HG03097 (cell line): ENCODE data around the gene ST6GALNAC5.

ENCODE experiments used
- ATAC-seq: cut with Tn5 transposase; IDR thresholded peaks from one replicate; pipeline ENCODE4 v1.9.1; 2021; ENCODE audit not compliant: unreplicated experiment, low FRiP score

ST6GALNAC5 gene

DNA sequence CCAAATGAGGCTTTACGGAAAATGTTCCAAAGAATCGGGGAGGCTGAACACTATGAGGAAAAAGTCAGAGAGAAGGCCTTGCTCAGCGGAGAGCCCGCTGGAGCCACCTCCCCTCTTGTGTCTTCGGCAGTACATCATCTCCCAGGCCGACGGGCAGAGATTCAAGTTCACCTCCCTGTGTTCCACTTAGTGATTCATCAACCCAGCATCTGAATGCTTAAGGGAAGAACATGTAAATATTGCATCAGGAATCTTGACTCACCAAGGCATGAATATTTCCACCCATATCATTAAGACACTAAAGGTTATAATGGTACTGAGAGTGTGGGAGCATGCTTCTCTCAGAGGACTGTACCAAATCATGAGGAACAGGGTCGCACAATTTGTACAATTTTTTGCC lies 172.5 kb downstream of the ST6GALNAC5 start:
- no peak for ATAC-seq

DNA sequence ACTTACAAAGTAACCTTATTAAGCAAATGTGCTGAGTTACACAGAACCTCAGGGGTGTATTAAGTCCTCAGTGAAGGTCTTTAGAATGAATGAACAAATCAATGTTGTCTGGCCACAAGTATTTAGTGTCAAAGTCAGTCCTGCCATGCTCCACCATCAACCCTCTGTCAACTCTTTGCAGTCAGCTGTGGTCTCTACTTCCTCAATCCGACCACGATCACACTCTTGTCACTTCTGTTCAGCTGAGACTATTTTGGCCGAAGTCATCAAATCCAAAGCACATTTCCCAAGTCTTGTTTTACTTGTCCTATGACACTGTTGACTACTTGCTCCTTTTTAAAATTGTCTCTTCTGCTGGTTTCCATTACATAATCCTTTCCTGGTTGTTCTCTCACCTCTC lies 173.5 kb downstream of the ST6GALNAC5 start:
- no peak for ATAC-seq

DNA sequence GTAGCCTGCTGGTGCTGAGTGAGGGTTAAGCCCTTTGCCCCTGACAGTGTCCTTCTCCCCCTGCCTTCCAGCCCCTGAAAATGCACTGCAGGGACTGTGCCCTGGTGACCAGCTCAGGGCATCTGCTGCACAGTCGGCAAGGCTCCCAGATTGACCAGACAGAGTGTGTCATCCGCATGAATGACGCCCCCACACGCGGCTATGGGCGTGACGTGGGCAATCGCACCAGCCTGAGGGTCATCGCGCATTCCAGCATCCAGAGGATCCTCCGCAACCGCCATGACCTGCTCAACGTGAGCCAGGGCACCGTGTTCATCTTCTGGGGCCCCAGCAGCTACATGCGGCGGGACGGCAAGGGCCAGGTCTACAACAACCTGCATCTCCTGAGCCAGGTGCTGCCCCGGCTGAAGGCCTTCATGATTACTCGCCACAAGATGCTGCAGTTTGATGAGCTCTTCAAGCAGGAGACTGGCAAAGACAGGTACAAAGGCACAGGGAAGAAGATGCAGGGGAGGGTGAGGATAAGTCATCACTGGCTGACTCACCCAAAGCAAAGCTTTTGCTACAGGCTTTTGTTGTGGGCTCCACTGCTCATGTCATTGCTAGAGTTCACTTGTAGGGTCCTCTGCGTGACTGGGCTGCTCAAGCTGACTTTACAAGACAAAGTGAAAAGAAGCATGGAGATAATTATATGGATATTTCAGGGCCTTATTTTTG lies 177.0 kb downstream of the ST6GALNAC5 start:
- ATAC-seq = no peak

DNA sequence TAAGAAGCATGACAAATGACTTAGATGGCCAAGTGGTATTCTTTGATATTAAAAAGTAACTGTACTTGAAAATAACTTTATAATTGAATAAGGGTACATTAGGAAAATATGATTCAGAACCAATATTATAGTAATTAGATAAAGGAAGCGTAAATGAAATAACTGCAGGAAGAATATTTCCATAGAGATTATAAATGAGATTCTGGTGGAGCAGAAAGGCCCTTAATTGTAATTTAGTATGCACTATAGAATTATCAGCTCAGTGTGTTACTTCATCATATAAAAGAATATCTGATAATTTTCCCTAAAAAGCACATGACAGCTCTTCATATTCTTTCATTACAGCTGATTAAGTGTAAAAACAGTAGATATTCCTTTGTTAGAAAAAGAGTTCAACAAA lies 180.3 kb downstream of the ST6GALNAC5 start:
- ATAC-seq = no peak

DNA sequence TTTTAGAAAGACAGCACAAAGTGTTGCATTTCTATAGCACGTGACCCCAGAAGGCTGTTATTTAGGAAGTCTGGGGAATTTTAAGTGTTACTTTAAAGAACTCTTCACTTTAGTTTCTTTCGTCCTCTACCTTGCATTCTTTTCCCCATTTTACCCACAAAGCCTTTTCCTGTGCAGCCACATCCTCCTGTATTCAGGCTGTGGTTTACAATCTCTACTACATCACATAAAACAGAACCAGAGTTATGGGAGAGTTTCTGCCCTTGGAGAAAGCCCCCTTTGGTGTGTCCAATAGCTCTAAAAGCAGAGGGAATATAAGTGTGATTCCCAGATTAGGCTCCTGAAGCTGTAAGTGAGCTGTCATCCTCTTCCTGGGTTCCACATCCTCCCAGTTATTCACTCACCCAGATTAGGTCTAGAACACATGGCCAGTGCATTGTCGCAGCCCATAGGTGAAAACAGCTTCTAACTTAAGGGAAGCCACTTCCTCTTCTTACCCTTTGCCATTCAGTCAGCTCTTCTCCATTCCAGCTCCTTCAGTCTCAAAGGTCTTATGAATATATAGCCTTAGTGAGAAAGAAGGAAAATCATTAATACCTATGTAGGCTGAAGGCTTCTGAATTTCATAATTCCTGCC lies 180.8 kb downstream of the ST6GALNAC5 start:
- no peak for ATAC-seq

- no peak for ATAC-seq
Observed at GRCh38 chr1:77048615-77049005, 181.3 kb downstream of the ST6GALNAC5 start.

GRCh38 chr1:77051425-77051824 lies 184.1 kb downstream of the ST6GALNAC5 start:
- no peak for ATAC-seq

DNA sequence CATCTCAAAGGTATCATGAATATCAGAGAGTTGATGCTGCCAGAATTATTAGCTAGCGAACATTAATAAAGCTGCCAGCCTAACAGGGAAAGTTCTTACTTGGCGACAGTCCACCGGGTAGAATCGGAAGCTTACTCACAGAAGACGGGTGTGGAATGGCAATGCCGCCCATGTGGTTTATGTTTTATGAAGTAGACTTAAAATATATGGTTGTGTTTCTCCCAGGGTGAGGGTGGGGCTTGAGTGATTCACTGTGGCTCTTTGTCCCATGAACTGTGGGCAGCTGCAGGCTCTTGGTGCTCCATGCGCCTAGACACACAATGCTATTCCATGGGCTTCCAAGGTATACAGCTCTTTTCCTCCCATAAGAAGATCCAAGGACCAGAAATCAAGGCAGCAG lies 189.2 kb downstream of the ST6GALNAC5 start:
- ATAC-seq = no peak

GRCh38 chr1:77057994-77058585 lies 190.8 kb downstream of the ST6GALNAC5 start:
- ATAC-seq = no peak

DNA sequence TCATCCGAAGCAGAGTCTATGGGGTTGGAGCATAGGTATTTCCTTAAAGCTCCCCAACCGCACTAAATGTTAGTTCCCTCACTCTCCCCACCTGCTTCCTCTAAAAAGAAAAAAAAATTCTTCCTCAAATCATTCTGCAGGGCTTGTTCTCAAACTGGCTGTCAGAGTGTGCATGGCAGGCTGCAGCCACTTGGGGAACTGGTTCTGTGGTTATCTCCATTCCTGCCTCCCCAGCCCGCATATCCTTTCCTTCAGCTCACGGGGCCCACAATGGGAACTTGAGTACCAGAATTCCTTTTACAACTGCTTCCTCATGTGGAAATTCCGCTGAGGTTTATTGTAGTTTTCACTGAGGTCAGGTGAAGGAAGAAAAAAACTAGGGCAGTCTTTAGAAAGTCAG lies 192.7 kb downstream of the ST6GALNAC5 start:
- no peak for ATAC-seq

DNA sequence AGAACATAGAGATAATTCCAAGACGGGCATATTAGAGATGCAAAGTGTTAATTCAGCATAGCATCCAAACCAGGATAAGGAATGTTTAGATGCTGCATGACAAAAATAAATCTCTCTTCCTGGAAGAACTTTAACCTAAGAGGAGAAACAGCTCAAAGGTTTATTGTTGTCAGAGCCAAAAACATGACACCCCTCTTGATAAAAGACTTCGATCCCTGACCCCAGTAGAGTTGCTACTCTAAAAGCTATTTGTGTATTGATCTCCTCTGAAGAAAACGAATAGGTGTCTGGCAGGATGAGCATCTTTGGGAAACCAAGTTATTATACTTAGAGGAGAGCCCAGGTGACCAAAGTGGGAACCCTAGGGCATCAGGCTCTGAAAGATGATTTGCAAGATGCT lies 193.9 kb downstream of the ST6GALNAC5 start:
- no peak for ATAC-seq

- ATAC-seq = no peak
Observed at GRCh38 chr1:77063118-77063517, 195.8 kb downstream of the ST6GALNAC5 start.

DNA sequence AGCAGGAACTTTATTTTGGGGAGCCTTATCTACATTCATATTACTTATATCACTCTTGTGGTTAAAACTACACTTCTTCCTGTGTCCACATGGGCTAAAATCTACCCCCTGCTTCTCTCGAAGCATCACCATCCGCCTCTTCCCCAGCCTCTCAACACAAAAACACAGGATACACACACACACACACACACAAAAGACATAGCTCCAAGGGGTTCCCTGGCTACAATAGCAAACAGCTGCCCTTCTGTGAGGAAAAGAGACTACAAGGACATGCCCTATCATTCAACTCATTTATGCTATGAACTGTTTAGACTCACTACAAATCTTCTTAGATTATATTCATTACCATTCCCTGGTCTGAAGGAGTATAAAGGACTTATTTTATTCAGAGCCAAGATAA lies 197.0 kb downstream of the ST6GALNAC5 start:
- ATAC-seq = no peak

GRCh38 chr1:77065693-77066342 lies 198.5 kb downstream of the ST6GALNAC5 start:
- ATAC-seq = no peak

- no peak for ATAC-seq
Observed at GRCh38 chr1:77068013-77068412, 200.7 kb downstream of the ST6GALNAC5 start.

- ATAC-seq = no peak
Observed at GRCh38 chr1:77076759-77077158, 209.5 kb downstream of the ST6GALNAC5 start.

DNA sequence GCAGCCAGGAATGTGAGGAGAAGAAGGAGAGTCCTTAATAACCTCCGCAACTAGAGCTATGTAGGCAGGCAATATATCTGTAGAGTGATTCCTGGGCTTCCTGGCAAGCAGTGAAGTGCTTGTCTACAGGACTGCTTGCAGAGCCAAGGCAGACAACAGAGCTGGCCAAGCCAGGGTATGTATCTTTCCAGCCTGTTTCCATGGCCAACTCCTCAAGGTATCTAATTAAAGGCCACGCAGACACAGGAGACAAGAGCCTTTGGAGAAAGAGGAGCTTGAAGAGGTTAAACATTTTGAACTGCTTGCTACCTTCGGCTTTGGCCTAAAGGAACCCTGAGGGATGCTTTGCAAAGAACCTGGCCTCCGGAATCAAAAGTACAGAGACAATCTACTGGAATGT lies 214.6 kb downstream of the ST6GALNAC5 start:
- ATAC-seq = no peak

- ATAC-seq = no peak
Observed at GRCh38 chr1:77084457-77084856, 217.2 kb downstream of the ST6GALNAC5 start.

DNA sequence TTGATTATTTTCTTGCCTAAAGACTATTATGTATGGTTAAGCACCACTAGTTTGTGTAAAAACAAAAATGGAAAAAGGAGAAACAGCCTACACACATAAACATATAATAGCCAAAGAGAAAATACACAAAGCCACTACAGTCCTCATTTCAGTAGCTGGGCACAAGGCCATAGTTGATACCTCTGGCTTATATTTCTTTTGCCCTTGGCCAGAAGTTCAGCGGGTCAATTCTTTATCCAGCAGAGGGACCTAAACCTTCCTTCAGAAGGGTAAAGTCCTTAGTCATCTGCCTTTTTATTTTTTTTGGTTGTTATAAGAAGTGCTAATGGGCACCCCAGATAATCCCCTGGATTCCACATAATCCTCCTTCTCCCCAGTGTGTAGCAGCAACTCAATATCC lies 217.8 kb downstream of the ST6GALNAC5 start:
- ATAC-seq = no peak

GRCh38 chr1:77089756-77090155 lies 222.5 kb downstream of the ST6GALNAC5 start:
- no peak for ATAC-seq

- no peak for ATAC-seq
Observed at GRCh38 chr1:77095236-77095635, 228.0 kb downstream of the ST6GALNAC5 start.
